ENCODE data around the gene STPG1. TPM values are rescaled to one million over a fixed set of nuclear protein-coding genes. Genes with fewer than 3 reads are reported as not detected.

Gene STPG1
- total RNA-seq, 1 donor from 2014 or later = 9.2 TPM

GRCh38 chr1:24415334-24415909 is 1.8 kb upstream of the STPG1 start, which contains the start of gene NIPAL3:
NIPAL3 (plus strand) TSS chr1:24415802; CDS start chr1:24419548, 3,746 bp downstream.
- H3K4me2 ChIP-seq (ENCODE audit: low read length) = peak within 1 kb of the TSS; percentile 97
- Mint-ChIP-seq H3K27me3 (ENCODE audit: low read depth, unreplicated experiment) (no peaks in the 10 kb centered on the region), H3K36me3 (ENCODE audit: low read depth, unreplicated experiment) (peaks cover 4% of the 10 kb centered on the region), H3K4me3 (ENCODE audit: unreplicated experiment) (peak within 1 kb of the TSS; percentile 89), H3K9me3 (ENCODE audit: unreplicated experiment) (no peaks in the 10 kb centered on the region), H3K4me1 (ENCODE audit: low read depth, unreplicated experiment) (peaks cover 47% of the 10 kb centered on the region), H3K27ac (ENCODE audit: unreplicated experiment) (peak within 1 kb of the TSS; percentile 98)
- H3K79me2 ChIP-seq (ENCODE audit: insufficient read depth, low read length) = peaks cover 9% of the 10 kb centered on the region
- peaks cover 48% of the 10 kb centered on the region for H3K4me1 ChIP-seq (ENCODE audit: insufficient read depth, low read length)
- DNase-seq (ENCODE audit: low read depth) (peak; percentile 99), FAIRE-seq (no peak)
- H3K27me3 ChIP-seq (ENCODE audit: insufficient read depth, low read length) = no peaks in the 10 kb centered on the region
- peak within 1 kb of the TSS; percentile 87 for H3K27ac ChIP-seq (ENCODE audit: low read depth, low read length)
- H2AFZ ChIP-seq (ENCODE audit: low read depth, low read length) = peak within 1 kb of the TSS; percentile 80
- peak within 1 kb of the TSS; percentile 85 for H3K4me3 ChIP-seq (ENCODE audit: insufficient read depth, low read depth, low read length)
- no peaks in the 10 kb centered on the region for H3K9me3 ChIP-seq (ENCODE audit: insufficient read depth, low read depth, low read length)
- TF ChIP-seq CTCF (IDR thresholded peaks at IDR 0.05; ENCODE audit: insufficient read depth, low read depth, low read length) (peak; percentile 57), EZH2 (IDR thresholded peaks at IDR 0.05; ENCODE audit: insufficient read depth, low read length) (no peak)
- no peaks in the 10 kb centered on the region for H3K36me3 ChIP-seq (ENCODE audit: insufficient read depth, low read length)
- no peaks in the 10 kb centered on the region for H4K20me1 ChIP-seq (ENCODE audit: insufficient read depth, low read length)
- H3K9ac ChIP-seq (ENCODE audit: low read length) = peak within 1 kb of the TSS; percentile 84

- Histone ChIP-seq H3K4me3 (ENCODE audit: insufficient read depth, low read depth, low read length) (no peak overlapping the region), H4K20me1 (ENCODE audit: insufficient read depth, low read length) (no peaks in the 10 kb centered on the region), H3K27ac (ENCODE audit: low read depth, low read length) (no peak overlapping the region), H2AFZ (ENCODE audit: low read depth, low read length) (peak overlapping the region; percentile 67), H3K79me2 (ENCODE audit: insufficient read depth, low read length) (peaks cover 9% of the 10 kb centered on the region), H3K9me3 (ENCODE audit: insufficient read depth, low read depth, low read length) (no peaks in the 10 kb centered on the region), H3K27me3 (ENCODE audit: insufficient read depth, low read length) (no peaks in the 10 kb centered on the region), H3K36me3 (ENCODE audit: insufficient read depth, low read length) (no peaks in the 10 kb centered on the region), H3K4me1 (ENCODE audit: insufficient read depth, low read length) (peaks cover 51% of the 10 kb centered on the region), H3K4me2 (ENCODE audit: low read length) (peak overlapping the region; percentile 97), H3K9ac (ENCODE audit: low read length) (no peak overlapping the region)
- peak overlapping the region; percentile 89 for H3K4me3 Mint-ChIP-seq (ENCODE audit: unreplicated experiment)
- peaks cover 47% of the 10 kb centered on the region for H3K4me1 Mint-ChIP-seq (ENCODE audit: low read depth, unreplicated experiment)
- H3K36me3 Mint-ChIP-seq (ENCODE audit: low read depth, unreplicated experiment) = peaks cover 1% of the 10 kb centered on the region
- FAIRE-seq (no peak), DNase-seq (ENCODE audit: low read depth) (no peak)
- H3K9me3 Mint-ChIP-seq (ENCODE audit: unreplicated experiment) = no peaks in the 10 kb centered on the region
- no peak for TF ChIP-seq CTCF (IDR thresholded peaks at IDR 0.05; ENCODE audit: insufficient read depth, low read depth, low read length)
- TF ChIP-seq EZH2 (IDR thresholded peaks at IDR 0.05; ENCODE audit: insufficient read depth, low read length) = no peak
- no peaks in the 10 kb centered on the region for H3K27me3 Mint-ChIP-seq (ENCODE audit: low read depth, unreplicated experiment)
- peak overlapping the region; percentile 81 for H3K27ac Mint-ChIP-seq (ENCODE audit: unreplicated experiment)
These were observed 1.3 kb upstream of the STPG1 start for GRCh38 chr1:24414775-24415333.

GRCh38 chr1:24412408-24412807 is 1.2 kb downstream of the STPG1 start:
- peak overlapping the region; percentile 73 for H3K4me3 ChIP-seq (ENCODE audit: insufficient read depth, low read depth, low read length)
- Mint-ChIP-seq H3K36me3 (ENCODE audit: low read depth, unreplicated experiment) (no peaks in the 10 kb centered on the region), H3K27ac (ENCODE audit: unreplicated experiment) (no peak overlapping the region), H3K4me1 (ENCODE audit: low read depth, unreplicated experiment) (peaks cover 29% of the 10 kb centered on the region), H3K4me3 (ENCODE audit: unreplicated experiment) (peak overlapping the region; percentile 94), H3K9me3 (ENCODE audit: unreplicated experiment) (peaks cover 3% of the 10 kb centered on the region), H3K27me3 (ENCODE audit: low read depth, unreplicated experiment) (no peaks in the 10 kb centered on the region)
- no peaks in the 10 kb centered on the region for H3K36me3 ChIP-seq (ENCODE audit: insufficient read depth, low read length)
- FAIRE-seq = no peak
- H2AFZ ChIP-seq (ENCODE audit: low read depth, low read length) = no peak overlapping the region
- peak overlapping the region; percentile 9 for H3K9ac ChIP-seq (ENCODE audit: low read length)
- H3K4me1 ChIP-seq (ENCODE audit: insufficient read depth, low read length) = peaks cover 35% of the 10 kb centered on the region
- H3K27ac ChIP-seq (ENCODE audit: low read depth, low read length) = peak overlapping the region; percentile 36
- H3K27me3 ChIP-seq (ENCODE audit: insufficient read depth, low read length) = no peaks in the 10 kb centered on the region
- H3K9me3 ChIP-seq (ENCODE audit: insufficient read depth, low read depth, low read length) = no peaks in the 10 kb centered on the region
- peak overlapping the region; percentile 93 for H3K4me2 ChIP-seq (ENCODE audit: low read length)
- H3K79me2 ChIP-seq (ENCODE audit: insufficient read depth, low read length) = peaks cover 9% of the 10 kb centered on the region
- no peak for TF ChIP-seq CTCF (IDR thresholded peaks at IDR 0.05; ENCODE audit: insufficient read depth, low read depth, low read length)
- TF ChIP-seq EZH2 (IDR thresholded peaks at IDR 0.05; ENCODE audit: insufficient read depth, low read length) = no peak
- H4K20me1 ChIP-seq (ENCODE audit: insufficient read depth, low read length) = no peaks in the 10 kb centered on the region
- no peak for DNase-seq (ENCODE audit: low read depth)

All from astrocyte (in vitro differentiated cells and primary cell).